HPDE6-E6E7 (cell line): ENCODE data around the gene PACSIN1.

Experiments
- DNase-seq: peaks from one replicate; pipeline ENCODE4 v3.0.0; 2011; ENCODE audit warnings: missing footprints; ENCODE audit errors: extremely low spot score

Gene PACSIN1

GRCh38 chr6:34544776-34545471 lies 79.0 kb downstream of the PACSIN1 start:
- DNase-seq, result no peak

- DNase-seq, result no peak
These were observed 80.9 kb downstream of the PACSIN1 start for GRCh38 chr6:34546551-34547321.

GRCh38 chr6:34547701-34548644 lies 82.1 kb downstream of the PACSIN1 start:
- DNase-seq, result no peak

GRCh38 chr6:34549026-34549803 lies 83.3 kb downstream of the PACSIN1 start:
- no peak for DNase-seq

- no peak for DNase-seq
These were observed 83.9 kb downstream of the PACSIN1 start for GRCh38 chr6:34549804-34550202.

- no peak for DNase-seq
These were observed 85.8 kb downstream of the PACSIN1 start for GRCh38 chr6:34551720-34552119.

GRCh38 chr6:34552620-34553019 lies 86.7 kb downstream of the PACSIN1 start:
- DNase-seq, result no peak

- no peak for DNase-seq
These were observed 87.3 kb downstream of the PACSIN1 start for GRCh38 chr6:34553146-34553545.

- no peak for DNase-seq
These were observed 87.9 kb downstream of the PACSIN1 start for GRCh38 chr6:34553750-34554149.

- DNase-seq, result no peak
These were observed 88.6 kb downstream of the PACSIN1 start for GRCh38 chr6:34554291-34555006.

GRCh38 chr6:34555007-34555322 lies 89.1 kb downstream of the PACSIN1 start:
- no peak for DNase-seq

GRCh38 chr6:34555328-34555727 lies 89.5 kb downstream of the PACSIN1 start:
- DNase-seq, result no peak

- DNase-seq, result no peak
These were observed 90.2 kb downstream of the PACSIN1 start, which contains the start of gene SPDEF for GRCh38 chr6:34556031-34556471. TSS of gene SPDEF (minus strand) at chr6:34556329. CDS start at chr6:34544455, 11,874 bp downstream.

GRCh38 chr6:34556493-34556892 lies 90.6 kb downstream of the PACSIN1 start:
- DNase-seq, result no peak

- no peak for DNase-seq
These were observed 91.4 kb downstream of the PACSIN1 start for GRCh38 chr6:34557228-34557627.

GRCh38 chr6:34558172-34558714 lies 92.4 kb downstream of the PACSIN1 start:
- no peak for DNase-seq

- no peak for DNase-seq
These were observed 93.9 kb downstream of the PACSIN1 start for GRCh38 chr6:34559651-34560365.

GRCh38 chr6:34560366-34561226 lies 94.7 kb downstream of the PACSIN1 start:
- DNase-seq, result no peak

- no peak for DNase-seq
These were observed 95.3 kb downstream of the PACSIN1 start for GRCh38 chr6:34561227-34561530.
